ENCODE measurements around the gene SPAG9.

Gene SPAG9, protein sequence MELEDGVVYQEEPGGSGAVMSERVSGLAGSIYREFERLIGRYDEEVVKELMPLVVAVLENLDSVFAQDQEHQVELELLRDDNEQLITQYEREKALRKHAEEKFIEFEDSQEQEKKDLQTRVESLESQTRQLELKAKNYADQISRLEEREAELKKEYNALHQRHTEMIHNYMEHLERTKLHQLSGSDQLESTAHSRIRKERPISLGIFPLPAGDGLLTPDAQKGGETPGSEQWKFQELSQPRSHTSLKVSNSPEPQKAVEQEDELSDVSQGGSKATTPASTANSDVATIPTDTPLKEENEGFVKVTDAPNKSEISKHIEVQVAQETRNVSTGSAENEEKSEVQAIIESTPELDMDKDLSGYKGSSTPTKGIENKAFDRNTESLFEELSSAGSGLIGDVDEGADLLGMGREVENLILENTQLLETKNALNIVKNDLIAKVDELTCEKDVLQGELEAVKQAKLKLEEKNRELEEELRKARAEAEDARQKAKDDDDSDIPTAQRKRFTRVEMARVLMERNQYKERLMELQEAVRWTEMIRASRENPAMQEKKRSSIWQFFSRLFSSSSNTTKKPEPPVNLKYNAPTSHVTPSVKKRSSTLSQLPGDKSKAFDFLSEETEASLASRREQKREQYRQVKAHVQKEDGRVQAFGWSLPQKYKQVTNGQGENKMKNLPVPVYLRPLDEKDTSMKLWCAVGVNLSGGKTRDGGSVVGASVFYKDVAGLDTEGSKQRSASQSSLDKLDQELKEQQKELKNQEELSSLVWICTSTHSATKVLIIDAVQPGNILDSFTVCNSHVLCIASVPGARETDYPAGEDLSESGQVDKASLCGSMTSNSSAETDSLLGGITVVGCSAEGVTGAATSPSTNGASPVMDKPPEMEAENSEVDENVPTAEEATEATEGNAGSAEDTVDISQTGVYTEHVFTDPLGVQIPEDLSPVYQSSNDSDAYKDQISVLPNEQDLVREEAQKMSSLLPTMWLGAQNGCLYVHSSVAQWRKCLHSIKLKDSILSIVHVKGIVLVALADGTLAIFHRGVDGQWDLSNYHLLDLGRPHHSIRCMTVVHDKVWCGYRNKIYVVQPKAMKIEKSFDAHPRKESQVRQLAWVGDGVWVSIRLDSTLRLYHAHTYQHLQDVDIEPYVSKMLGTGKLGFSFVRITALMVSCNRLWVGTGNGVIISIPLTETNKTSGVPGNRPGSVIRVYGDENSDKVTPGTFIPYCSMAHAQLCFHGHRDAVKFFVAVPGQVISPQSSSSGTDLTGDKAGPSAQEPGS (N-terminal part only)

DNA sequence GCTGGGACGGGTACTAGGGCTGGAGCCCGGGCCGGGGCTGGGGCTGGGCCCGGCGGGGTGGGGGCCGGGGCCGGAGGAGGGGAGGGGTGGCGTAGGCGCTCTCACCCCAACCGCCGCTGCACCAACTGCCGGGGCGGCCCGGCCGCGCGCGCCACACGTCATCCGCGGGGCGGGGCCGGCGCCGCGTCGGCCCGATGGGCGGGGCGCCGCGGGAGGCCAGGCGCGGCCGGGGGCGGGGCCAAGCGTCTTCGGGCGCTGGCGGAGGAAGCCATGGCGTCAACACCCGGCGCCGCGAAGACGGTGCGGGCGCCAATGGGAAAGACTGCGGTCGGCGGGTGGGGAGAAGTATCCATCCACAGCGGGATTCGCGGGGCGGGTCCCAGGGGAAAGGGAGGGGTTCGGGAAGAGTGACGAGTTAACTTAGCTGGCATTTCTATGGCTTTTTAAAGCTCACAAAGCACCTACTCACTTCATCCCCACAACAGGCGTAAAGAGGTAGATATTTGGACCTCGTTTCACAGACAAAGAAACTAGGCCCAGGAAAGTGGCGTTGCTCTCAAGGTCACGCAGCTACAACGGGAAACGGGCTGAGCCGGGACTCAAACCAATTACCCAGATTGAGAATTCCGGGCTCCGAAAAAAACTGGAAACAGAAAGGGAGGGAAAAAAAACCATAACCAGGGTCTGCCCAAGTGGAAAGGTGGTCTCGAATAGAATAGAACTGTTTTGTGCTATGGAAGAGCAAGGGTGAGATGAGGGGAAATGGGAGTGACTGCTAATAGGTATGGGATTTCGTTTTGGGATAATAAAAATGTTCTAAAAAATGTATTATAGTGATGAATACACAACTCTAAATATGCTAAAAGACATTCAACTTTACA lies at the start of gene SPAG9:
Gene SPAG9, minus strand, starts transcription at position 130 of the 881 bp plus-strand sequence. CDS start 212 bp downstream, outside the sequence.
- peak; percentile 96 for DNase-seq

DNA sequence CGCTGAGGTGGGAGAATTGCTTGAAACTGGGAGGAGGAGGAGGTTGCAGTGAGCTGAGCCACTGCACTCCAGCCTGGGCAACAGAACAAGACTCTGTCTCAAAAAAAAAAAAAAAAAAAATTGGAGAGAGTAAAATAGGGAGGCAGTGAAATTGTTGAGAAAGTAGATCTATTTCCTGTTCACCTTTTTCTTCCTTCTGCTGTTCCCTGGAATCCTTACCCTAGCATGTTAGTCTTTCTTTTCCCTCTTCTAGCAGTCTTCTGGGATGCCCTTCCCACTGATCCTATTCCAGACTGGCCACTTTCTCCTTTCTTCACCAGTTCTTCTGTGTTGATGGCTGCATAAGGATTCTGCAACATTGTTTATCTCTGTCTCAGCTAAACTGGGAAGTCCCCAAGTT lies 48.7 kb upstream of the SPAG9 start:
- no peak for DNase-seq

DNA sequence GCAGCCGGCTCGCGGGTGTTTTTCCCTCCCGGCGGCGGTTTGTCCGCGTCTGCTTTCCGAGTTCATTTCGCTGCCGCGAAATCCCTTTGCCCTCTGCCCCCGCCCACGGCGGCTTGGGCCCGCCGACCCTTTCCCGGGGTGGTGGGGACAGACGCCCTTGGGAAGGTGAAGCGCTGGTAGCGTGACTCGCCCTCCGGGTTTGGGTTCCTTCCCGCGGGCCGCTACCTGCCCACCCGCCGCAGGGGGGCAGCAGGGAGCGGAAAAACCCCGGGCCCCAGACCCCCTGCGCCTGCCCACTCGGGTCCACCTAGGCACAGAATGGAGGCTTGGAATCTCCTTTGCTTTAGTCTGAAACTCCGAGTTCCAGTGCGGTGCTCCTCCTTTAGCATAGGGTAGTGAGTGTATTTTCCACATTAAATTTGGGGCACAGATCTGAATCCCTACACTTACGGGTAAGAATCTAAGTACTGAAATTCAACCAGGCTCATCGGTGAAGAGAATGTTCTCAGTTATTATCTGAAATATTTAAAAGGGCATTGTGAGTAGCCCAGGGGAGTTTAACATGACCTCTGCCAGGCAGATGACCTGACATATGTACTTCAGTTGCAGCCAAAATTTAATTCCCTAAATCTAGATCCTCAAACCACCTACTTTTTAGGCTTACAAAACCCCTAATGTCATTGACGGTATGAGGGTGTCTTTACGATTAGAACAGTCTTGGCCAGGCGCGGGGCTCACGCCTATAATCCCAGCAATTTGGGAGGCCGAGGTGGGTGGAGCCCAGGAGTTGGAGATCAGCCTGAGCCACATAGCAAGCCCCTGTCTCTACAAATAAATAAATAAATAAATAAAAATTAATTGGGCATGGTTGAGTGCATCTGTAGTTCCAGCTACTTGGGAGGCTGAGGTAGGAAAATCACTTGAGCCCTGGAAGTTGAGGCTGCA lies 46.6 kb upstream of the SPAG9 start:
- peak; percentile 12 for DNase-seq

DNA sequence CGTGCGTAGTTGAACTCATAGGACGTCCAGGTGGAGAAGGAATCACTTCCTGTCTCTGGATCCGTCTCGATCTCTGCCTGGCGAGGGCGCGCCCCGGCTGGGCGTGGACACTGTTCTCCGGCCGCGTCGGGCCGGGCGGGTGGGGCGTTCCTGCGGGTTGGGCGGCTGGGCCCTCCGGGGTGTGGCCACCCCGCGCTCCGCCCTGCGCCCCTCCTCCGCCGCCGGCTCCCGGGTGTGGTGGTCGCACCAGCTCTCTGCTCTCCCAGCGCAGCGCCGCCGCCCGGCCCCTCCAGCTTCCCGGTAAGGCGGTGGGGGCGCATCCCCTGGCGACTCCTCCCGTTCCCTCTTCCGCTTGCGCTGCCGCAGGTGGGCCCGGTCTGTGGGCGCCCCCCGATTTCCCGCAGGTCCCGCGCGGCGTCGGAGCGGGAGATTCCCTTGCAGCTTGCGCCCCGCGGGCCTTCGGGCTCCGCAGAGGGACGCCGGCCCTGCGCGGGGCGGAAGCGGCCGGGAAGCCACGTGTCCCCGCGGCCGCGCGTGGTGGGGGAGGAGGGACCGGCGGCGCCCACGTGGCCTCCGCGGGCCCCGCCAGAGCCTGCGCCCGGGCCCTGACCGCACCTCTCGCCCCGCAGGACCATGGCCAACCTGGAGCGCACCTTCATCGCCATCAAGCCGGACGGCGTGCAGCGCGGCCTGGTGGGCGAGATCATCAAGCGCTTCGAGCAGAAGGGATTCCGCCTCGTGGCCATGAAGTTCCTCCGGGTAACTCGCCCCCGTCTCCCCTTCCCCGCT lies 45.7 kb upstream of the SPAG9 start, which contains the start of gene NME2:
Gene NME2, plus strand, starts transcription at position 214 of the 789 bp plus-strand sequence. Its CDS starts 420 bp downstream, at position 634.
- peak; percentile 86 for DNase-seq

DNA sequence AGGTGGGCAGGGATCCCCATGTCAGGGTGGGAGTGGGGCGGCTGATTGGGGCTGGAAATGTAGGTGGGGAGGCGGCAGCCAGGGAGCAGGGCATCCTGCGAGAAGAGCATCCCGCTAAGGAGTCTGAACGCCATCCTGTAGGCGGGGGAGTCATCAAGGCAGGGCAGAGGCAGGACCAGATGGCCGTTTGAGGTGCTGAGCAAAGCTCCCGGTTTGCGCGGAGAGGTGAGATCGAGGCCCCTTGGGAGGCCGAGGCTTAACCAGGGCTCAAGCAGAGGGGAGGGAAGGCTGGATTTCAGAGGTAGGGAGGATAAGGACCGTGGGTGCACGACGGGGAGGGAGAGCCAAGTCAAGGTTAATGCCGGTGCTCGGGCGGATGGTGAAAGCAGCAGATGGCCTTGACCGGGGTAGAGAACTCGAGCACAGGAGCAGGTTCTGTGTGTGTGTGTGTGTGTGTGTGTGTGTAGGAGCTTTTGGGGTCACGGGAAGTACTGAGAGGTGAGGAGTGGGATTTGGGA lies 45.1 kb upstream of the SPAG9 start:
- DNase-seq: no peak

DNA sequence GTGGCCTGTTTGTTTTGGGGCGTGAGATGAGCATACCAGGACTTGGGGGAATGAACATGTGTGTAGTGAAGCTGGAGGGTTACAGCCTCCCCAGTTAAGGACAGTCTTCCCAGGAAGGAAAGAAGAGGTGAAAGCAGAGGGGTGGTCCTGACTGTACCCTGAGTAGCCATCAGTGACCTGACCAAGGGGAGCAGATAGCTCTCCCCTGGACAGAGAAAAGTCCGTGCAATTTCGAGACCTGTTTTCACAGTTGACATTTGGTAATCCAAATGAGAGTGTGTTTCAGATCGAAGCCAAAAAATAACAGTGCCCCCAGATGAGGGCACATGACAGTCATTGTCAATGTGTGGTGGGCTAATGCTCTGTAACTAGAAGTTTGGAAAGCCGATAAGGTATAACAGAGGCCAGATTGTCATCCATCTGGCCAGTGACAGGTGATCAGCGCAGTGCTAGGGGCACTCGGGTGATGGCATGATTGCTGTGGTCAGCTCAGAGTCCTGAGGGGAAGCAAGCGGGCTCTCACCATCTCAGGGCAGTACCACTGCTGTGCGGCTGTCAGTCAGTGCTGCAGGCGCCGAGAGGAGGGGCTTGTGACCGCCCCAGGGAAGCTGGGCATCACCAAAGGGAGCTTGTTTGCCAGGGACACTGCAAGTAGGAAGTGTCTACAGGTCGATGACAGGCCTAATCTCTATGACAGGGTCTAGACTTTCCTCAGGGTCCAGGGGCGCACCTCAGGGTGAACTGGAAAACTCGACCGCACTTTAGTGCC lies 44.4 kb upstream of the SPAG9 start:
- DNase-seq: no peak

DNA sequence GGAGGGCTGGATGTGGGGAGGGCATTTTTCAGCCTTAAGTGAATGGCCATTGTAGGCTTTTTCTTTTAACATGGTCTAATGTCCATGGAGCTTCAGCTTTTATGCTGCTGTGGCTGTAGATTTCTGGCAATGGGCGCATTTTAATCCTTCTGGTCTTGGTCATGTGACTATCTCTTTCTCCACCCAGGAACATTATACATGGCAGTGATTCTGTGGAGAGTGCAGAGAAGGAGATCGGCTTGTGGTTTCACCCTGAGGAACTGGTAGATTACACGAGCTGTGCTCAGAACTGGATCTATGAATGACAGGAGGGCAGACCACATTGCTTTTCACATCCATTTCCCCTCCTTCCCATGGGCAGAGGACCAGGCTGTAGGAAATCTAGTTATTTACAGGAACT lies 40.9 kb upstream of the SPAG9 start:
- no peak for DNase-seq

DNA sequence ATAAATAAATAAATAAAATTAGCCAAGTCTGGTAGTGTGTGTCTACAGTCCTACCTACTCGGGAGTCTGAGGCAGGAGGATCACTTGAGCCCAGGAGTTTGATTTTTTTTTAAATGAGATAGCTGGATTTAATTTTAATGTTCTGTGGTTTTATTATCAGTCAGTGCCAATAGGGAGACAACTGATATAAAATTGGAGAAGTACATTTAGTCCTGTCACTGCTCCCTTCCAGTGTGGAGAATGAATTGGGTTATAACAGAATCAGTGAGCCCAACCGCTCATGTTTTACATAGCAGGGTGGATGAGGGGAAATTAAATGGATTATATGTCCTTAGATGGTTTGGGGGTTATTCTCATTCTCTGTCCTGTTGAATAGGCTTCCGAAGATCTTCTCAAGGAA lies 38.9 kb upstream of the SPAG9 start:
- no peak for DNase-seq

DNA sequence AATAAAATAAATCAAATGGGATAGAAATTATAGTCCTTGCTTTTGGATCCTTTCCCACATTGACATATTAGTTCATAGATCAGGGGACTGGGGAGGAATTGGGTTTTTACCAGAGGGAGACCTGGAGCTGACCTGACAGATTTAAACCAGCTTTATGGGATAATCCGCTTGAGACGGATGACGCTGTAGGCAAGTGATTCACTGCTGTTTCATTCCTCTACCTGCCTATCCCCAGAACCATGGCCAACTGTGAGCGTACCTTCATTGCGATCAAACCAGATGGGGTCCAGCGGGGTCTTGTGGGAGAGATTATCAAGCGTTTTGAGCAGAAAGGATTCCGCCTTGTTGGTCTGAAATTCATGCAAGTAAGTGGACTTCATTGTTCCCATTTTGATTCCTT lies 34.7 kb upstream of the SPAG9 start:
- no peak for DNase-seq

DNA sequence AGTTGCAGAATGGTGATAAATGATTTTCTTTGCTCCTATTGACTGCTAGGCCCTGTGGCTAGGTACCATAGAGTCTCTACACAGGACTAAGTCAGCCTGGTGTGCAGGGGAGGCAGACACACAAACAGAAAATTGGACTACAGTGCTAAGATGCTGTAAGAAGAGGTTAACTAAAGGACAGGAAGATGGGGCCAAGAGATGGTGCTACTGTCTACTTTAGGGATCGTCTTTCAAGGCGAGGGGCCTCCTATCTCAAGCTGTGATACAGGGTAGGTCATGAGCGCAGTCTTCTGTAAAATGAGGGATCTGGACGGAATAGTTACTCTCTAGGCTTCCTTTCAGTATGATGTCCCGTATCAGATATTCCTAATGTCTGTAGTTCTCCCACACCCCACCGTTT lies 33.5 kb upstream of the SPAG9 start:
- DNase-seq: no peak

DNA sequence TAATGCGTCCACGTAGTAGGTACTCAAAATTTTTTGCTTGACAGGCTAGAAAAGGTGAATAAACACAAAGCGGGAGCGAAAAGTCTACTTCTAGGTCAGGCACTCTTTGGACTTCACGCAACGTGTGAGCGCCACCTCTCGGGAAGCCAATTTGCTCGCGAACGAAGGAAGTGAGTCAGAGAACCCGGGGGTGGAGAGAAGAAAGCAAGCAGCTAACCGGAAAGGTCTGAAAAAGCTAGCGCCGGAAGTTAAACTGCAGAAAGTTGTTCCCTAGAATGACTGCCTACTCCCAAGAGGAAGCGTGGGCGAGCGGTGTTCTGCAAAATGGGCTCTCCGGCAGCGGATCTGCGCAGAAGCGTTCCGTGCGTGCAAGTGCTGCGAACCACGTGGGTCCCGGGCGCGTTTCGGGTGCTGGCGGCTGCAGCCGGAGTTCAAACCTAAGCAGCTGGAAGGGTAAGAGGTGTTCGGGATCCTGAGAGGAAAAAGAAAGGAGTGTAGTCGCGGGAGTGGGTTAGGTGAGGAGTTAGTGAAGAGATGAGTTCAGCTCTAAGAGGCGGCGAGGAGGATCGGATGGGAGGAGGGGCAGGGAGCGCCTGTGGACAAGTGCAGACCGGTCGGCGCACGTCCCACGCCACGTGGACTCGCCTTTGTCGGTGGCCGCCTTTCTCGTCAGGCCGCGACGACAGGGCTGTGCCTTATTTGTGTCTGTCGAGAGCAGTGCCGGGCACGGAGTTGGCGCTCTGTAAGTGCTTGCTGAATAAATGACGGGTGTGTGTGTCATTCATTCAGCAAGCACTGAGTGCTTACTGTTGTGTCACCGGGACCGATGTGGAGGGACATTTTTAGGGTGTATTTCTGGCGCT lies 32.8 kb upstream of the SPAG9 start, which contains the start of gene NME1:
Gene NME1, plus strand, starts transcription at position 350 of the 863 bp plus-strand sequence. CDS start 2,096 bp downstream, outside the sequence.
- DNase-seq: peak; percentile 97

DNA sequence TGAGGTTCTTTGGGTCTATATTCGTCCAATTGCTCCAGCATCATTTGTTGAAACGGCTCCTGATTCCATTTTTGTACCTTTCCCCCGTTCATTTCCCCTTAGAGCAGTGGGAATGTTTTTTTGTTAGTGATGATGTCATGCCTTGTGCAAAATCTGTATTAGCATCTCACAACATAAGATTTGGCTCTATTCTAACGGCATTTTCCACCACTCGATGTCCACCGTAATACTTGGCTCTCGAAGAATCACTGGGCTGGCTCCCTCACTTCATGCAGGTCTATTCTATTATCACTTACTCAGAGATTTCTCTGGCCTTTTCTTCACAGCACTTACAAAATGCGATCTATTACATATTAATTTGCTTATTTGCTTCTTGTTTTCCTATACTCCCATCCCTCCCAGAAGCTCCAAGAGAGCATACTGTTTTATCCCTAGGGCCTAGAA lies 32.1 kb upstream of the SPAG9 start:
- DNase-seq: peak; percentile 13

DNA sequence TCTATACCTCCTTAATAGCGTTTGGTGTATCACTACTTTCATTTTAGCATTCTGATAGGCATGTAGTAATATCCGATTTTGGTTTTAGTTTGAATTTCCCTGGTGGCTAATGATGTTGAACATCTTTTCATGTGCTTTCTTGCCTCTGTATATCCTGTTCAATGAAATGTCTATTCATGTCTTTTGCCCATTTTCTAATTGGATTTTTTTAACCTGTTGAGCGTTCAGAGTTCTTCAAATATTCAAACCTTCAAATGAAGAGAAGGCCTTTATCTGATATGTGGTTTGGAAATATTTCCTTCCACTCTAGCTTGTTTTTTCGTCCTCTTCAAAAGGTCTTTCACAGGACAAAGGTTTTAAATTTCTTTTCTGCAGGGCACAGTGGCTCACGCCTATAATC lies 30.3 kb upstream of the SPAG9 start:
- DNase-seq: no peak

DNA sequence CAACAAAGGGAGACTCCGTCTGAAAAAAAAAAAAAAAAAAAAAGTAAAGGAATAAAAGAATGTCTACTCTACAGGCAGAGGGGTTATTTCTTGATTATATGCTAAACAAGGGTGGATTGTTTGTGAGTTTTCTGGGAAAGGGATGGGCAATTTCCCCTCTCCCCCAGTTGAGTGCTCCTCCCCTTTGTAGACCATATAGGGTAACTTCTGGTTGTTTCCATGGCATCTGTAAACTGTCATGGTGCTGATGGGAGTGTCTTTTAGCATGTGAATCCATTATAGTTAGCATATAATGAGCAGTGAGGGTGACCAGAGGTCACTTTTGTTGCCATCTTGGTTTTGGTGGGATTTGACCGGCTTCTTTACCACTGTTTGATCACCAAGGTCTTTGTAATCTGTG lies 28.5 kb upstream of the SPAG9 start:
- DNase-seq: no peak

DNA sequence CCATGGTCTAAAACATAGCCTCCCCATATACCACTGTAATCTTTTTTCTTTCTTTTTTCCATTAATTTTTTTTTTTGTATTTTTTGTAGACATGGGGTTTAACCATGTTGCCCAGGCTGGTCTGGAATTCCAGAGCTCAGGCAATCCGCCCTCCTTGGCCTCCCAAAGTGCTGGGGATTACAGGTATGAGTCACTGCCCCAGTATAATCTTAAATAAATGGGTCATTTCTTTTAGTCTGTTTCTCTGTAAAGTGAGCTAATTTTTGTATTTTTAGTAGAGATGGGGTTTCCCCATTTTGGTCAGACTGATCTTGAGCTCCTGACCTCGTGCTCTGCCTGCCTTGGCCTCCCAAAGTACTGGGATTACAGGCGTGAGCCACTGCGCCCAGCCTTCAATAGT lies 27.0 kb upstream of the SPAG9 start:
- peak; percentile 51 for DNase-seq

DNA sequence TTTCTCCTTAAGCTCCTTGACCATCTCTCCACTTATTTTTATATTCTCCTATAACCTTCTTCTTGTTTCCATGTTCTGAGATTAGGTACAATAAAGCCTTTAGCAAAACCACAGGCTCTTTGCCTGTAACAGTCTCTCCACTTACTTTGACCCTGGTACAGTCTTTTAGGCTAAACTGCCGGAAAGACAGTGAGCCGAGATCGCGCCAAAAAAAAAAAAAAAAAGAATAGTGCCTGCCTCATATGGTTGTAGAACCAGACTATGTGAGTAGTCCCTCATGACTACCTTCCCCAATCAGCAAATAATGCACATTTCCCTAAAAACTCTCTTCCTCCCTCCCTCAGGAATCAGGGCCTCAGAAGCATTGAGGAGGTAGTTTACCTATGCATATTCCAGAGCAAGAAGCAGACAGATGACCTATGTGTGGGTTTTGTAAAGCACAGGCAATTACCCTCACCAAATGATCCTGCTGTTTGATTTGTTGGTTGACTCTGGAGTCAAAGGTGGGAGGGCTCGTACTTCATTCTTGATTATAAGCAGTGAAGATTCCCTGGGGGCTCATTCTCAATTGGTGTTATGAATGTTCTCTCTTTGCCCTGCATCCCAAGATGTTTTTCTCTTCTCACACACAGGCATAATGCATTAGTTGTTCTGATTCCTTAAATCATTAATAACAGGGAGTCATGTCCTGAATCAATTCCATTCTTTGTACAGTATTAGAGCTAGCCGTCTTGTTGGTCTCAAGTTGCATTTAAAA lies 23.8 kb upstream of the SPAG9 start:
- no peak for DNase-seq

DNA sequence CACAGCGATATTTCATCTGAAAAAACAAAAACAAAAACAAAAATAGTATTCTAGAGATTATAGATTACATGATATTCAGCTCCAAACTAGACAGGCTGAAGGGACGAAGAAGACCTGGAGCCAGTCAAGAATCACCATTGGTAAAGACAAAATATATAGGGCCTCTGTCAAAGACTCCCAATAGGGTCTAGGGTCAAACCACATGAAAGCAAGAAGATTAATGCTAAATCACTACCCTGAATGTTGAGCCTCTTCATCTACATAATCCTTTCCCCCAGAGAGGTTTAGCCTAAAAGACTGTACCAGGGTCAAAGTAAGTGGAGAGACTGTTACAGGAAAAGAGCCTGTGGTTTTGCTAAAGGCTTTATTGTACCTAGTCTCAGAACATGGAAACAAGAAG lies 21.9 kb upstream of the SPAG9 start:
- no peak for DNase-seq
